H1 (cell line): ENCODE results near the gene CYP2J2. TPM values are rescaled to one million over a fixed set of nuclear protein-coding genes. Genes with fewer than 3 reads are reported as not detected.

Experiments used
- CHD1 ChIP-seq: IDR thresholded peaks from 2 replicates; pipeline ENCODE4 v1.6.1; 2012; ENCODE audit warnings: low read depth, low read length, improper control_type of control experiment
- polyA plus RNA-seq, 7 experiments: library from polyadenylated mRNA; depleted of rRNA in 3 of 7; stranded (reverse) in 5 of 7; unstranded in 2 of 7; fragments of >200 nt in 5 of 7; fragments of 200-250 nt in 2 of 7; gene quantifications; 1 replicate in 5 of 7; 2 replicates in 1 of 7; 4 replicates in 1 of 7; pipeline versions ENCODE4 v1.2.1 to v1.2.3, GENCODE V29; 2011 to 2013; ENCODE audit warnings: missing spikeins in 2 of 7, mixed read lengths in 2 of 7
- total RNA-seq: library from RNA; stranded (reverse); fragmentation: NEBNext Ultra II Directional; extraction: Animal tissue kit (Norgen Biotek cat#: 25700); gene quantifications from 2 replicates; pipeline ENCODE4 v1.2.1, GENCODE V29; 2021

CYP2J2 gene
- total and polyA plus RNA-seq, 2 of the 8 experiments (the other 6 are each of a cell fraction or from before 2014, with no cell fraction given) = 0.59 to 2.1 TPM

DNA sequence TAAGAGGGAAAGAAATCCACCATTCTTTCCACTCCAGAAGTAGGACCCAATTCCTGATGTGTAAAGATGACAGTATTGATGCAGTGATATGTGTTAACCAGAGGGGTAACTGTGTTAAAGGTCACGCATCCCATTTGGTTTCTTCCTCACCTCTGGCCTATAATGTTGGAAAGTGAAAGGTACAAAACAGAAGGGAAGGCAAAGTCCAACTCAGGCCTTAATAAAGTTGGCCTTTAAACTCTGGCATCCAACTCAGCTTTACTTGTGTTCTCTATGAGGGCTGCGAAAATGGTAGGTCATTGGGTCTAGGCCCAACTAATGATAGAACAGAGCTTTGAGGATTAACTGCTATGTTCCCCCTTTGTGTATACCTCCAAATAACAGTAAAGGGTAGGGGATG lies 17.9 kb downstream of the CYP2J2 start (continued):
- TF ChIP-seq CHD1 = no peak
- TF ChIP-seq, all 59 proteins: peak for 0
